ENCODE results near the gene LHX4.

LHX4 gene

DNA sequence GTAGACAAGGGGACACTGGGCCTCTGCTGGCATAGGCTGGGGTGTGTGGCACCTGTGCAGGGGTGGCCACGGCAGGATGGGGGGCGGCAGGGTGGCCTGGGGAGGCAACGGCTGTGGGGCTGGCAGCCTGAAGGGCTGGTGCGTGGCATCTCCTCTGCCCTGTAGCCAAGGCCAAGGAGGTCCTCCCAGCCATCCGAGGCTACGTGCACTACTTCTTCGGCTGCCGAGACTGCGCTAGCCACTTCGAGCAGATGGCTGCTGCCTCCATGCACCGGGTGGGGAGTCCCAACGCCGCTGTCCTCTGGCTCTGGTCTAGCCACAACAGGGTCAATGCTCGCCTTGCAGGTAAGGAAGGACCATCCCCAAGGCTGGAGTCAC lies 36.0 kb upstream of the LHX4 start:
- intact Hi-C loops (cut with DNase I; ENCODE audit: low total_unique reads), result no loop called here
- no peak overlapping the region for H3K27ac ChIP-seq
- no peaks in the 10 kb centered on the region for H3K4me1 ChIP-seq
- no peak overlapping the region for H3K4me3 ChIP-seq
- no peaks in the 10 kb centered on the region for H3K27me3 ChIP-seq
- no peaks in the 10 kb centered on the region for H3K9me3 ChIP-seq
- peaks cover 17 to 100% (median 56%) of the 10 kb centered on the region in 3 donors for H3K36me3 ChIP-seq
- no peak for DNase-seq
- TF ChIP-seq, protein P1, sequence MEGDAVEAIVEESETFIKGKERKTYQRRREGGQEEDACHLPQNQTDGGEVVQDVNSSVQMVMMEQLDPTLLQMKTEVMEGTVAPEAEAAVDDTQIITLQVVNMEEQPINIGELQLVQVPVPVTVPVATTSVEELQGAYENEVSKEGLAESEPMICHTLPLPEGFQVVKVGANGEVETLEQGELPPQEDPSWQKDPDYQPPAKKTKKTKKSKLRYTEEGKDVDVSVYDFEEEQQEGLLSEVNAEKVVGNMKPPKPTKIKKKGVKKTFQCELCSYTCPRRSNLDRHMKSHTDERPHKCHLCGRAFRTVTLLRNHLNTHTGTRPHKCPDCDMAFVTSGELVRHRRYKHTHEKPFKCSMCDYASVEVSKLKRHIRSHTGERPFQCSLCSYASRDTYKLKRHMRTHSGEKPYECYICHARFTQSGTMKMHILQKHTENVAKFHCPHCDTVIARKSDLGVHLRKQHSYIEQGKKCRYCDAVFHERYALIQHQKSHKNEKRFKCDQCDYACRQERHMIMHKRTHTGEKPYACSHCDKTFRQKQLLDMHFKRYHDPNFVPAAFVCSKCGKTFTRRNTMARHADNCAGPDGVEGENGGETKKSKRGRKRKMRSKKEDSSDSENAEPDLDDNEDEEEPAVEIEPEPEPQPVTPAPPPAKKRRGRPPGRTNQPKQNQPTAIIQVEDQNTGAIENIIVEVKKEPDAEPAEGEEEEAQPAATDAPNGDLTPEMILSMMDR (IDR thresholded peaks at IDR 0.05), result no peak

DNA sequence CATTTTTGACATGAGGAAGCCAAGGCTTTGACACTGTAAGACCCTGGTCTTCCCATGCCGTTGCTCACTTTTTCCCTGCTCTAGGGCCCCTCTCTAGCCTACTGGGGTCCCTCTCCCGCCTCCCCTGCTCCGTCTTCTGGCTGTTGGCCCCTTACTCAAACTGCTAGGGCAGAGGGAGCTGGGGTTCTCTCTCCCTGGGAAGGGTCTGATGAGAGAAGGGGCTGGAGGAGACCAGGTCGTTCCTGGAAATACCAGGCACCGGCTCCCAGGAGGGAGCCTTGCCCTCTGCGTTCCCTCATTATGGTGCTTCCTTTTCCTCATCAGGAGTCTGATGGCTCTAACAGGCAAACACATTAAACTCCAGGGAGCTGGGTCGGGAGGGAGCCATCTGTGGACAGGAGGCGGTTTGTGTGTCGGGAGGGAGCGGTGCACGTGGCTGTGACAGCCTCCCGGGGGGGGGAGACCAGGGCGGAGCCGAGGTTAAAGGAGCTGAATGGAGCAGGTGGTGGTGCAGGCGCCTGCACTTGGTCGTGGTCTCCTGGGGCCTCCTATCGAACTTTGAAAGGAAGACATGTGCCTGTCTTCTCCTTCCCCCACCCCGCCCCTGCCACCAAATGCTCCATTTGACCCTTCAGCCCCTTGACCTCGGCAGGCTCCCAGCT lies 35.4 kb upstream of the LHX4 start:
- intact Hi-C loops (cut with DNase I; ENCODE audit: low total_unique reads), result no loop called here
- Histone ChIP-seq H3K27ac (no peak overlapping the region), H3K4me1 (no peaks in the 10 kb centered on the region), H3K27me3 (no peaks in the 10 kb centered on the region), H3K36me3 (peaks cover 11 to 98% (median 50%) of the 10 kb centered on the region in 3 donors), H3K4me3 (no peak overlapping the region), H3K9me3 (no peaks in the 10 kb centered on the region)
- DNase-seq, result no peak
- TF ChIP-seq, protein P1 (IDR thresholded peaks at IDR 0.05), result no peak

DNA sequence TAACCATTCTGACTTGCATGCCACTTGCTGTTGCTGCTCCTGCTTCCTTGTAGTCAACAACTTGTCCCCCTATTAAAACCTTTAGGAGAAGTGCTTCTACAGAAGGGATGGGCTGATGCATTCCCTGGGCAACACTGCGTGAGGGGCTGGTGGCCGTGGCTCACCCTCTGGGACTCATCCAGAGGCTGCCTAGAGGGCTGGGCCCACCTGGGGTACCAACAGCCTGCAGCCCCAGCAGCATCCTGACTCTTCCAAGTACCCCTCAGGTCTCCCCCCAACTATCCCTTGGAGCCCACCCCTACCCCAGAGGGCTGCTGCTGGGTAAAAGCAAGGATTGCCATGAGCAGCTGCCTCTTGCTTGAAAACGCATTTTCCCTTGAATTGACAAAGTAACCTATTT lies 34.7 kb upstream of the LHX4 start:
- peaks cover 5 to 97% (median 42%) of the 10 kb centered on the region in 3 donors for H3K36me3 ChIP-seq
- DNase-seq, result no peak
- H3K4me1 ChIP-seq, result no peaks in the 10 kb centered on the region
- H3K27me3 ChIP-seq, result no peaks in the 10 kb centered on the region
- no peak overlapping the region for H3K4me3 ChIP-seq
- TF ChIP-seq, protein P1 (IDR thresholded peaks at IDR 0.05), result no peak
- intact Hi-C loops (cut with DNase I; ENCODE audit: low total_unique reads), result no loop called here
- H3K9me3 ChIP-seq, result no peaks in the 10 kb centered on the region
- H3K27ac ChIP-seq, result no peak overlapping the region

DNA sequence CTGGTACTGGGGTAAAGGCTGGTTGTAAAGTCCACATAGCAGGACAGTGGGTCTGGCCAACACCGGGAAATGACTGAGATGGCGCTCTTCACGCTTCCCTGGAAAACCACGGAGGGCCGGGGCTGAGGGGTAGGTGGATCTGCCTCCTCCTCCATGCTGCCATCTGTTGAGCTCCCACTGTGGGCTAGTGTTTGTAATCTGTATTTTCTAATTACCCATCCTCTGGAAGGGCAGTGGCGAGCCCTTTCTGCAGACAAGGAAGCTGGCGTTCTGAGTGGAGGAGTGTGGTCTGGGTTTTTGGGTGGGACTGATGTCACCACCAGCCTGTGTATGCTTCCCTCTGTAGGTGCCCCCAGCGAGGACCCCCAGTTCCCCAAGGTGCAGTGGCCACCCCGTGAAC lies 34.1 kb upstream of the LHX4 start:
- no peaks in the 10 kb centered on the region for H3K9me3 ChIP-seq
- TF ChIP-seq, protein P1 (IDR thresholded peaks at IDR 0.05), result no peak
- H3K4me1 ChIP-seq, result no peaks in the 10 kb centered on the region
- intact Hi-C loops (cut with DNase I; ENCODE audit: low total_unique reads), result no loop called here
- no peak for DNase-seq
- H3K27me3 ChIP-seq, result no peaks in the 10 kb centered on the region
- H3K4me3 ChIP-seq, result no peak overlapping the region
- H3K27ac ChIP-seq, result no peak overlapping the region
- H3K36me3 ChIP-seq, result peaks cover 4 to 92% (median 37%) of the 10 kb centered on the region in 3 donors

DNA sequence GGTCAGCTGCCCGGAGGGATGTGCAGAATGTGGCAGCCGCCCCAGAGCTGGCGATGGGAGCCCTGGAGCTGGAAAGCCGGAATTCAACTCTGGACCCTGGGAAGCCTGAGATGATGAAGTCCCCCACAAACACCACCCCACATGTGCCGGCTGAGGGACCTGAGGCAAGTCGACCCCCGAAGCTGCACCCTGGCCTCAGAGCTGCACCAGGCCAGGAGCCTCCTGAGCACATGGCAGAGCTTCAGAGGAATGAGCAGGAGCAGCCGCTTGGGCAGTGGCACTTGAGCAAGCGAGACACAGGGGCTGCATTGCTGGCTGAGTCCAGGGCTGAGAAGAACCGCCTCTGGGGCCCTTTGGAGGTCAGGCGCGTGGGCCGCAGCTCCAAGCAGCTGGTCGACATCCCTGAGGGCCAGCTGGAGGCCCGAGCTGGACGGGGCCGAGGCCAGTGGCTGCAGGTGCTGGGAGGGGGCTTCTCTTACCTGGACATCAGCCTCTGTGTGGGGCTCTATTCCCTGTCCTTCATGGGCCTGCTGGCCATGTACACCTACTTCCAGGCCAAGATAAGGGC lies 33.5 kb upstream of the LHX4 start:
- H3K27ac ChIP-seq, result no peak overlapping the region
- H3K9me3 ChIP-seq, result no peaks in the 10 kb centered on the region
- intact Hi-C loops (cut with DNase I; ENCODE audit: low total_unique reads), result no loop called here
- no peak overlapping the region for H3K4me3 ChIP-seq
- TF ChIP-seq, protein P1 (IDR thresholded peaks at IDR 0.05), result no peak
- no peaks in the 10 kb centered on the region for H3K27me3 ChIP-seq
- H3K36me3 ChIP-seq, result peaks cover 4 to 86% (median 31%) of the 10 kb centered on the region in 3 donors
- DNase-seq, result no peak
- H3K4me1 ChIP-seq, result no peaks in the 10 kb centered on the region

Data from tibial artery (tissue), 4 donors.